DOHH2 (cell line): ENCODE measurements around the gene AFF1.

Source experiments
- H3F3A ChIP-seq: fragments of 200-600 bp; sonication (generic), shearing (Covaris generic); 2 replicates; pipeline ENCODE4 v1.6.0; 2016; ENCODE audit warnings: antibody characterized with exemption, mild to moderate bottlenecking; ENCODE audit not compliant: control insufficient read depth, insufficient read depth
- H3K27ac ChIP-seq: fragments of 200-600 bp; sonication (generic); 2 replicates; pipeline ENCODE4 v1.5.1; 2014; ENCODE audit warnings: low read depth, mild to moderate bottlenecking, low read length, moderate library complexity
- H3K27me3 ChIP-seq: fragments of 200-600 bp; sonication (generic); 2 replicates; pipeline ENCODE4 v1.6.1; 2014; ENCODE audit warnings: mild to moderate bottlenecking, low read length, mixed read lengths; ENCODE audit not compliant: control insufficient read depth
- H3K36me3 ChIP-seq: fragments of 200-600 bp; sonication (generic); 2 replicates; pipeline ENCODE4 v1.6.1; 2014; ENCODE audit warnings: mild to moderate bottlenecking, low read length, moderate library complexity, mixed read lengths; ENCODE audit not compliant: control insufficient read depth
- H3K4me1 ChIP-seq: fragments of 200-600 bp; sonication (generic); 2 replicates; pipeline ENCODE4 v1.6.1; 2014; ENCODE audit warnings: mild to moderate bottlenecking, low read length, mixed read lengths; ENCODE audit not compliant: control insufficient read depth
- H3K4me2 ChIP-seq: fragments of 200-600 bp; sonication (generic); 2 replicates; pipeline ENCODE4 v1.6.0; 2014; ENCODE audit warnings: mild to moderate bottlenecking, low read length, moderate library complexity
- H3K4me3 ChIP-seq: fragments of 200-600 bp; sonication (generic); 2 replicates; pipeline ENCODE4 v1.5.1; 2014; ENCODE audit warnings: mild to moderate bottlenecking, low read length, mixed read lengths
- H3K79me2 ChIP-seq: fragments of 200-600 bp; sonication (generic); 2 replicates; pipeline ENCODE4 v1.6.1; 2014; ENCODE audit warnings: mild to moderate bottlenecking, low read length, mixed read lengths; ENCODE audit not compliant: control insufficient read depth
- H3K9me2 ChIP-seq: fragments of 200-600 bp; sonication (generic); replicated peaks from 2 replicates; pipeline ENCODE4 v1.6.1; 2014; ENCODE audit warnings: mild to moderate bottlenecking, low read length, mixed read lengths; ENCODE audit not compliant: control insufficient read depth
- H3K9me3 ChIP-seq: fragments of 200-600 bp; sonication (generic); 2 replicates; pipeline ENCODE4 v1.6.1; 2014; ENCODE audit warnings: antibody characterized with exemption, low read length, mixed read lengths; ENCODE audit not compliant: control insufficient read depth, insufficient read depth
- H4K20me1 ChIP-seq: fragments of 200-600 bp; sonication (generic); 2 replicates; pipeline ENCODE4 v1.6.0; 2014; ENCODE audit warnings: low read depth, mild to moderate bottlenecking, antibody characterized with exemption, low read length, moderate library complexity; ENCODE audit not compliant: control insufficient read depth, insufficient read depth
- EZH2phosphoT487 ChIP-seq: fragments of 200-600 bp; sonication (generic); IDR thresholded peaks from 2 replicates; pipeline ENCODE4 v1.6.1; 2017; ENCODE audit warnings: borderline replicate concordance, mild to moderate bottlenecking, antibody characterized with exemption, low read length, moderate library complexity, mixed read lengths
- TF ChIP-seq, protein P1 (sequence below): fragments of 200-600 bp; sonication (generic); IDR thresholded peaks from one replicate; pipeline ENCODE4 v1.5.1; 2014; ENCODE audit warnings: antibody characterized with exemption, mild to moderate bottlenecking, low read depth, low read length; ENCODE audit not compliant: poor library complexity, severe bottlenecking

Gene AFF1

DNA sequence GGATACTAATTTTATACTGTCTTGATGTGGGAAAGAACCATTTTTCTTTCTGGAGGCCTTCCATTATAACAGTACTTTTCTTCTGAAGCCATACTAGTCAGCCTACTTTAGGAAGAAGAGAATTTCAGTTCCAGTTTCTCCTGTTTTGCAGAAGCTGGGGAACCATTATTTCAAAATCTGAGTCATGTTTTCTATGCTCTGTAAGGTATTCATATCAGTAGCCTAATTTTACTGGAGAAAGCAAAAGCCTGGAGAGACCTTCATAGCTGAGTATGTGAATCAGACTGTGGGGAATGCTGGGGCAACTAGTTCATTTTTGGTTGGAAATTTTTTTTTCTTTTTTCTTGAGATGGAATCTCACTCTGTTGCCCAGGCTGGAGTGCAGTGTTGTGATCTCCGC, 22.4 kb downstream of the AFF1 start:
- no peak overlapping the region for H3K4me3 ChIP-seq
- H3K9me2 ChIP-seq: no peaks in the 10 kb centered on the region
- no peaks in the 10 kb centered on the region for H3K9me3 ChIP-seq
- peaks cover 83% of the 10 kb centered on the region for H3K4me1 ChIP-seq
- H3K27me3 ChIP-seq: no peaks in the 10 kb centered on the region
- peak overlapping the region; percentile 6; the same call in 1 of the 2 replicates for H3K27ac ChIP-seq
- no peaks in the 10 kb centered on the region for H4K20me1 ChIP-seq
- H3K79me2 ChIP-seq: 0 out of 2 replicates have a peak, but pooled peaks cover 6% of the 10 kb centered on the region
- H3K4me2 ChIP-seq: peak overlapping the region; percentile 28
- TF ChIP-seq, protein P1, sequence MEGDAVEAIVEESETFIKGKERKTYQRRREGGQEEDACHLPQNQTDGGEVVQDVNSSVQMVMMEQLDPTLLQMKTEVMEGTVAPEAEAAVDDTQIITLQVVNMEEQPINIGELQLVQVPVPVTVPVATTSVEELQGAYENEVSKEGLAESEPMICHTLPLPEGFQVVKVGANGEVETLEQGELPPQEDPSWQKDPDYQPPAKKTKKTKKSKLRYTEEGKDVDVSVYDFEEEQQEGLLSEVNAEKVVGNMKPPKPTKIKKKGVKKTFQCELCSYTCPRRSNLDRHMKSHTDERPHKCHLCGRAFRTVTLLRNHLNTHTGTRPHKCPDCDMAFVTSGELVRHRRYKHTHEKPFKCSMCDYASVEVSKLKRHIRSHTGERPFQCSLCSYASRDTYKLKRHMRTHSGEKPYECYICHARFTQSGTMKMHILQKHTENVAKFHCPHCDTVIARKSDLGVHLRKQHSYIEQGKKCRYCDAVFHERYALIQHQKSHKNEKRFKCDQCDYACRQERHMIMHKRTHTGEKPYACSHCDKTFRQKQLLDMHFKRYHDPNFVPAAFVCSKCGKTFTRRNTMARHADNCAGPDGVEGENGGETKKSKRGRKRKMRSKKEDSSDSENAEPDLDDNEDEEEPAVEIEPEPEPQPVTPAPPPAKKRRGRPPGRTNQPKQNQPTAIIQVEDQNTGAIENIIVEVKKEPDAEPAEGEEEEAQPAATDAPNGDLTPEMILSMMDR: no peak
- TF ChIP-seq EZH2phosphoT487: no peak
- H3F3A ChIP-seq: peaks cover 23% of the 10 kb centered on the region
- peaks cover 13% of the 10 kb centered on the region for H3K36me3 ChIP-seq

DNA sequence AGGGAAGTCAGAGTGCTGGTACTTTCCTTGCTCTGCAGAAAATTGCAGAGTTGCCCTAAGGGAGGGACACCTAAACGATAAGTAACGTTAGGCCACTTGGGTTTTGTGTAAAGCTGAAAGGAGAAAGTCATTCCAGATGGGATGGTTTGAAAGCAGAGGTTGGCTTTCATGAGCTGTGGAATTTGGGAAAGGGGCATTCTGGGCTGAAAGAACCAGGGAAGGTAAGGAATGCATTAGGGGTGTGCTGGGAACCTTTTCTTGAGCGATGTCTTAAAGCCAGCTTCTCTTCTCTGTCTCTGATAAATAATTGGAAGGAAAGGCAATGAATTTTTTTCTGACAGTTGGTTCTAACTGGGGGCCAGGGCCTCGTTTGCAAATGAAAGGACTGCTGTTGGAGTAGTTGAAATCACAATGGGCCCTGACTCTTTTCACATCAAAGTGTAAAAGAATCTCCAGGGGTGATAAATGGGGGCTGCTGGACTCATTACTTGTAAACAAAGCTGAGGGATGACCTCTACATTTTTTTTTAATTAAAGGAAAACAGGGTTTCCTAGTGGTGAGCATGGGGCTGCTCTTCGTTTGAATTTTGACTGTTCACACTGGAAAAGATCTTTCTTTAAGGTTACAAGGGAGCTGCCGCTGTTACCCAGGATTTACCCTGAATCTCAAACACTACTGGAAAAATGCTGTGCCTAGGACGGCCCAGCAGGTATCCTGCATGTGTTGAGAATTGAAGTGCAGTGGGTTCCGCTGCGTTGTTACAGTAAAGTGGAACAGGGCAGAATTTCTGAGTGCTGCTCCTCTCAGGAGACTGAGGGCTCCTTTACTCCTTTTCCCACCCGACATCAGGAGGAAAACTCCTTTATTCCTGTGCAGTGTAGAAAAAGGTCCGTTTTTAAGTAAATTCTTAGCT, 25.0 kb downstream of the AFF1 start:
- Histone ChIP-seq H3K79me2 (0 out of 2 replicates have a peak, but pooled peaks cover 6% of the 10 kb centered on the region), H3K9me2 (no peaks in the 10 kb centered on the region), H3F3A (peaks cover 23% of the 10 kb centered on the region), H3K4me3 (peak overlapping the region; percentile 63), H3K36me3 (peaks cover 13% of the 10 kb centered on the region), H4K20me1 (no peaks in the 10 kb centered on the region), H3K4me1 (peaks cover 97% of the 10 kb centered on the region), H3K9me3 (no peaks in the 10 kb centered on the region), H3K27ac (peak overlapping the region; percentile 93), H3K27me3 (no peaks in the 10 kb centered on the region), H3K4me2 (peak overlapping the region; percentile 81)
- no peak for TF ChIP-seq EZH2phosphoT487
- TF ChIP-seq, protein P1: no peak

DNA sequence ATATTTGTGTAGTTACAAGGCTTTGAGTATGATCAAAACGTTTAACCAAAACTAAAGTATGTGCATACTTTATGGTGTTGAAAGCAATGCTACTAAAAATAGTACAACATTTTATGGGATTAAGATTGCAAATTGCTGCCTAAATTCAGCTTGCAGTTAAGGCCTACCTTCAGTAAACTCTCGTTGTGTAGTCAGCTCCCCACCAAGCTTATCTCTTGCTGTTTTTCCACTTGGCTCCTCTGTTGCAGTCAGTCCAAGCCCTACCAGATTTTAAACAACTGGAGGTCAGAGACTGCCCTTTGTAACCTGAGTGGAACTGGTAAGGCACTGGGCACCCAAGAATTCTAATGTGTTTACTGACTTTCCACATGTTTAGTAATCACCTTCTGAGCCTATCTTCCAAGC, 25.7 kb downstream of the AFF1 start:
- Histone ChIP-seq H3K79me2 (0 out of 2 replicates have a peak, but pooled peaks cover 6% of the 10 kb centered on the region), H3K27ac (peak overlapping the region; percentile 93), H4K20me1 (no peaks in the 10 kb centered on the region), H3K36me3 (peaks cover 13% of the 10 kb centered on the region), H3K4me2 (peak overlapping the region; percentile 81), H3K4me1 (peaks cover 97% of the 10 kb centered on the region), H3K9me2 (no peaks in the 10 kb centered on the region), H3K27me3 (no peaks in the 10 kb centered on the region), H3K9me3 (no peaks in the 10 kb centered on the region), H3K4me3 (peak overlapping the region; percentile 63), H3F3A (peaks cover 25% of the 10 kb centered on the region)
- no peak for TF ChIP-seq EZH2phosphoT487
- TF ChIP-seq, protein P1: no peak
